Lung microvascular endothelial cell (primary cell): Measurements from ENCODE around the gene CACNA1I. TPM values are rescaled to one million over a fixed set of nuclear protein-coding genes. Genes with fewer than 3 reads are reported as not detected.
A peak's percentile ranks its signal among the peaks of the same experiment; 100 is the strongest.

Experiments
- DNase-seq, 2 donors: peaks; one replicate each; pipeline versions ENCODE4 v3.0.0 to v3.0.0-alpha.2; 2010; ENCODE audit warnings: low read depth in 2 of 2
- total RNA-seq: library from RNA; depleted of rRNA; stranded (reverse); fragments of >200 nt; gene quantifications from 2 replicates; pipeline ENCODE4 v1.2.1, GENCODE V29; 2014

CACNA1I gene
- total RNA-seq, 1 donor from 2014 or later: not detected

DNA sequence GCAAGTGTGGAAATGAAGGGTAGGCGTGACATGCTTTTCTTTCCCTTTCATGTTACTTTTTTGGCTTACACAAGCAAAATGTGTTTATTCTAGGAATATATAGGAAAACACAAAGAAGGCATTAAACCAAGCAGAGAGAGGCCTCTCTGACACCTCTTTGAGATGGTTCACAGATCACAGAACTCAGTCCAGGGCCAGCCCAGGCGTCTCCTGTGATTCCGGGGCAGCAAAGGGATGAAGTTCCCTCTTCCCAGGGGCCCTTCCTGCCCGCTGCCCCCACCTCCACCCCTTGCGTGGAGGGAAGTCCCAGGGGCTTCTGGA, 78.0 kb downstream of the CACNA1I start:
- DNase-seq: no peak

DNA sequence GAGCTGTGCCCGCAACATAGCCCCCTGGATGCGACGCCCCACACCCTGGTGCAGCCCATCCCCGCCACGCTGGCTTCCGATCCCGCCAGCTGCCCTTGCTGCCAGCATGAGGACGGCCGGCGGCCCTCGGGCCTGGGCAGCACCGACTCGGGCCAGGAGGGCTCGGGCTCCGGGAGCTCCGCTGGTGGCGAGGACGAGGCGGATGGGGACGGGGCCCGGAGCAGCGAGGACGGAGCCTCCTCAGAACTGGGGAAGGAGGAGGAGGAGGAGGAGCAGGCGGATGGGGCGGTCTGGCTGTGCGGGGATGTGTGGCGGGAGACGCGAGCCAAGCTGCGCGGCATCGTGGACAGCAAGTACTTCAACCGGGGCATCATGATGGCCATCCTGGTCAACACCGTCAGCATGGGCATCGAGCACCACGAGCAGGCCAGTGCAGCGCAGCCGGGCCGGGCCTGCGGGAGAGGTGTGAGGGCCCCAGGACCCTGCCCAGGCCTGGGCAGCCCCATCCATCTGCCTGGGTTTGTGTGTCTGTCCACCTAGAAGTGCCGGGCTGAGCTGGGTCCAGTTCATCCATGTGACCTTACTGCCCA, 79.0 kb downstream of the CACNA1I start:
- DNase-seq: no peak

DNA sequence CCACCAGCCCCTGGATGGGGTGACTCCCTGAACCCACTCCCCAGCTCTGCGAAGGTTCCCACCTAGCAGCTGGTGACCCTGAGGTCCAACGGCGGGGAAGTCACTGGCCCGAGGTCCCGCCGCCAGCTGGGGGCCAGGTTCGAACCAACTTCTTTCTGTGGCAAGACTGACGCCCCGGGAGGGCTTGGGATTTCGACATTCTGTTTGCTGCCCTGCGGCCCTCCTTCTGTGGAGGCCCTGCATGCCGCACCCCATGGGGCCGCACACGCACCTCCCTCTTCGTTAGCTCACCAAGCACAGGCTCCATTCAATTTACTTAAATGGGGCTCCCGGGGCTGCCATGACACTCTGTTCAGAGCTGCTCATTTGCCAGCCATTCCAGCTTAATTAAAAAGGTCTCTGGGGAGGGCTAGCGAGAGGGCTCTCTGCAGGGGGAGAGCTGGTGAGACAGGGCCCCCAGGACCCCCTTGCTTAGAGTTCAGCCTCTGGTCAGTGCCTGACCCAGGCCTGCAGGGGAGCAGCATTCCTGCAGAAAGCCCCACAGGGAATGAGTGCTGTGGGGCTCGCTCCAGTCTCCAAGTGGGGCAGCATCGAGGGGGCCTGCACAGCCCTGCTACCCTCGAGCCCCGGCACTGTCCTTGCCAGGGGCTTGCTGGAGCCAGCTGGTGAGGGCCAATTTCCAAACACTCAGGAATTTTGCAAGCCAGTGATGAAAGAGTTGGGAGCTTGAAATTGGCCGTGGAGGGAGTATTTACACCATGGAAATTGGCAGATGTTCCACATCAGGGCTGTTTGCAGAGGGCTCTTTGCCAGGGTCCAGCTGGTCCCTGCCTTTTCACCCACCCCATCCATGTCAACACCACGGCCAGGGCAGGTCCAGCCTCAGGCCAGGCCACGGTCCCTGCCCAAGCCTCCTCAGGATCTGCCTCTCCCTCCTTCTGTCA, 80.8 kb downstream of the CACNA1I start:
- DNase-seq: no peak

DNA sequence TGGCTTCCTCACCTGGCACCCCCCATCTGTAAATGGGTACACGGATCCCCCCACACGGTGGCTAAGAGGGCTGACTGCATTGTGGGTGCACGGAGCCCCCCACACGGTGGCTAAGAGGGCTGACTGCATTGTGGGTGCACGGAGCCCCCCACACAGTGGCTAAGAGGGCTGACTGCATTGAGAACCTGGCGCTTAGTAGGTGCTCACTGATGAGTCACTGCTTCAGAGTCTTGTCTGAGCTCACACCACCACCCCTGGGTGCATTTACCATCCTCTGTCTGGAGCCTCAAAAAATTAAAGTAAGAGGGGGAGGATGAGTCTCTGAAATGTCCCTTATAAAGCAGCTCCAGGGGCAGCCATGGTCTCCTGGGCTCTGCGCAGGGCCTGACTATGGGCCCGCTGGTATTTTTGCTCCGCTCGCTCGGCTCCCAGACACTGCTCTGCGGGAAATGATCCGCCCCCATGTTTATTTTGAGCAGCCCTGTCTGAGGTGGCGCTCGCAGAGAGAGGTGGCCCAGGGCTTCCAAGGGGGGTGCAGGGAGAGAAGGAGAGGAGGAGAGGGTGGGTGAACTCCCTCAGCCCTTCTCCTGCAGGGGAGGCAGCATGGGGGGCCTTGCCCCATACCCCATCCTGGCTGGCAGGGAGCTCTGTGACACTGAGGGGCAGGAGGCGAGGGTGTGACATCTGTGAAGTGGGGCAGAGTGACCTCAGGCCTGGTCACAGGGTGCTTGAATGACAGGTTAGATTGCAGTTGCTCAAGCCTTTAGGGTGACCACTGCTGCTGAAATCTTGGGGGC, 82.6 kb downstream of the CACNA1I start:
- DNase-seq: no peak

DNA sequence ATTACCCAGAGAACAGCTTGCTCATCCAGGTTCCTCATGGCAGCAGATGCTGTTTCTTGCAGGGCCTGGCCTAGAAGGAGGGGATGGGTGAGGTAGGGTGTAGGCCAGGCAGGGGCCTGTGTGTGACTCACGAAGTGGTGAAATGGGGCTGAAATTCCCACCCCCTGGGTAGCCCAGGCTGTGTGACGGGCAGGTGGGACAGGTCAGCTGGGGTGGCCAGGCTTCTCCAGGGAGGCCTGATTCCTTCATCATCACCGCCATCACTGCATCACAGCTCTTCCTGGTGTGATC, 83.2 kb downstream of the CACNA1I start:
- DNase-seq: no peak

DNA sequence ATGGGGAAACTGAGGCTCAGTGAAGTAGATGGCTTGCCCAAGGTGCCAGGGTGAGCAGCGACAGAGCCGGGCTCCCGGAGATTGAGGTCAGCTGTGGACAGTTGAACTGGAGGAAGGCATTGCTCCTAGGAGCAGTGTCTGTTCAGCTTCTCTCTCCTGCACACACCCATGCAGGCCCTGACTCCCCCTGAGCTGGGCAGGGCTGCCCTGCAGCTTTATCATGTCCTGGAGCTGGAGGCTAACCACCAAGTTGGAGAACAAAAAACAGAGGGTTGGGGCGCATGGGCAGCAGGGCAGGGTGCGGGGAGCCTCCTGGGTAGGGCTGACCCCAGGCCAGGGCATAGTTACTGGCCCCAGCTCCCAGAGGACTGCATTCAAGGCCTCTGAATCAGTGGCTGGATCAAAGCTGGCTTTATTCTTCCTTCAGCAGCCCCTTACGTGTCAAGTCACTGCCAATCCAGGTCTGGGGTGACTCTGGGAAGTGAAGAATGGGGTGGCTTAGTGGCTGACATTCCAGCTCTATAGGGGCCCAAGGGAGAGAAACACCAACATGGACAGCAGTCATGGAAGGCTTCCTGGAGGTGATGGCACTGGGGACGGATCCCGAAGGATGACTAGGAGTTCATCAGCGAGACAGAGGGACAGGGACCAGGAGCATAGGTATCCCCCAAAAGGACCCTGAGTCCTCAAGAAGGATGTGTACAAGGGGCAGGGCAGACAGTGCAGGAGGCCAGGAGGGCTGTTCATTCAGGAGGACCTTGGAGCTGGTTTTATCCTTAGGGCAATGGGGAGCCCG, 83.8 kb downstream of the CACNA1I start:
- no peak for DNase-seq

DNA sequence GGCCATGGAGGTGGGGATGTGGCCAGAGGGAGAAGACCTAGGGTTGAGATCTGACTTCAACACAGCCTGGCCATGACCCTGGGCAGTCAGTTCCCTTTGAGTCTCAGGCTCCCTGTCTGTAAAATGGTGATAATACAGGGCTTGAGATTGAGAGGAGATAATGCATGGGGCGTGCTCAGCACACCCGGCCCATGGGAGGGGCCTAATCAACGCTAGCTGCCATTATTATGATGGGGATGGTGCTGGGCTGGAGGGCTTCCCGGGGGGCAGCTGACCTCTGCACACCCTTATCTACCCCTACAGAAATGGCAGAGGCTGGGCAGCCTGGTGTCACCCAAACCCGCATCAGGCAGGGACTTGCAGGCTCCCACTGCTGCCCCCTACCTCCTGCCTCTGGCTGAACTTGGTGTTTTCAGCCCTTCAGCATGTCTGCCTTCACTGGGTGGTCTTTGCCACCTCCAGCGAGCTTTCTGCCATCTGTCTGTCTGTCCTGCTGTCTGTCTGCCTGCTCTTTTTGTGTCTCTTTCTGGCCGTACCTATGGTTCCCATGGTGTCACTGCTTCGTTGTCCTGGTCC, 84.5 kb downstream of the CACNA1I start:
- peak in 1 of 2 donors; percentile 8 for DNase-seq

DNA sequence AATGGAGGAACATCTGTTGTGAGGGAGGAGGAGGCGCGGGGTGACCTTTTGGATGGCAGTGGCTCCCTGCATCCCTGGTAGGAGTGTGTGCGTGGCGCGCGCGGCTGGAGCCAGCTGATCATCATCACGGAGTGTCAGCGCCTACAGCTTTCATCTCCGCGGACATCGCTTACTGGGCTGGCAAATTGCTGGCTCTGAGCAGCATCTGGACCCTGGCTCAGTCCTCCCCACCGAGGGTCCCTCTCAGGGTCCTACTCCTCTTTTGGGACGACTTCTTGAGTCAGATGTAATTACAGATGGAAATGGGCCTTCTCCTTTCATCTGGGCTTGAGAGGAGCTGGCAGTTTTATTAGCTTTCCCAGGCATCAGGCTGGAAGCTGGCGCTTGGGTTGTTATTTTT, 85.3 kb downstream of the CACNA1I start:
- no peak for DNase-seq

DNA sequence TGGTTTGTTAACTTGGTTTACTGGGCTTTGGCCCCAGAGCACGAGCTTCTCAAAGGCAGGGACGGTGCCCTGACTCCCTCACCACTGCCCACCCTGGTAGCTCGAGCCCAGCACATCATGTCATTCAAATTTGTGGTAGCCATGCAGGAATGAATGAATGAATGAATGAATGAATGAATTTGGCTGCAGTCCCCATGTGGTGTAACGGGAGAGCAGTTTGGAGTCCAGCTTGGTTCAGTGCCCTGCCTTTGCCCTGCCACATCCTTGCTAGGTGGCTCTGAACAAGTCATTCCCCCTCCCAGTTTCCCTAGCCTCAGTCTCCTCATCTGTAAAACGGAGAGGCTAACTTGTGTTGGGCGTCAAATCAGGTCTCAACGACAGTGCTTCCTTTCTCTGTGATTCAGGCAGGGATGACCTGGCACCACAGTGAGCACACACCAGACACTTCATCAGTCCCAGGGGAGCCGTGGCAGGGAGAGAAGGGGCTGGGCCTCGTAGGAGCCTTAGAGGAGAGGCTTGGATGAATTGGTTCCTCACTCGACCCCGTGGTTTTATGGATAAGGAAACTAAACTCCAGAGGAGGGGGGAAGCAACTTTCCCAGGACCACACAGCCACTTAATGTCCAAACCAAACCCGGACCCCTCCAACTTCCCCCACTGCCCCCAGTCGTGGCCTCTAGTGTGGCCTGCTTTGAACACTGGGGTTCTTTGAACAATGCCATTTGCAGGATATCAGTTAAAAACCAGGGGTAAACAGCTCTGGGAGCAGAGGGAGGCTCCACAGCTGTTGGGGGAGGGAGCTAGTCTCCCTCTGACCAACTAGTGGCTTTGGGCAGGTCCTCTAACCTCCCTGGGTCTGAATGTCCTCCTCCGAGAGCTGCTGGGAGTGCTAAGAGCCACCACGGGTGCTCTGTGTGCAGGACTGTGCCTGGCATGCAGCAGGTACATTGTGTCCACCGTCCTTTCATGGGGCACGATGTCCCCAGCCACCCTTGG, 86.2 kb downstream of the CACNA1I start:
- no peak for DNase-seq

DNA sequence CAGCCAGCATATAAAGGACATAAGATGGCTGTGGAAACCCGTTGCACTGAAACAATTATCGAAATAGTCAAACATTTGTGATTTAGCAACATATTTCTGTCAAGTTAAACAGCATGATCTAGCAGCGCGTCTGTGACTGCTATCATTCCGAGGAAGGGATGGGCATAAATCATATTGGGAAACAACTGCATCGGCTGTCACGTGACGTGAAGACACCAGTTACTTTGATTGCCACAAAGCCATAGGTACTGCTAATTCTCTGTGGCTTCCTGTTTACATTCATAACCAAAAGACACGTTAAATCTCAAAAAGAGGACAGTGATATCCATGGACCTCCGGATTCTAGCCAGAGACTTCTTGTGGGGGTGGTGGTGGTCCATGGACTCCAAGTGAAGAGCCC, 87.8 kb downstream of the CACNA1I start:
- DNase-seq: no peak

DNA sequence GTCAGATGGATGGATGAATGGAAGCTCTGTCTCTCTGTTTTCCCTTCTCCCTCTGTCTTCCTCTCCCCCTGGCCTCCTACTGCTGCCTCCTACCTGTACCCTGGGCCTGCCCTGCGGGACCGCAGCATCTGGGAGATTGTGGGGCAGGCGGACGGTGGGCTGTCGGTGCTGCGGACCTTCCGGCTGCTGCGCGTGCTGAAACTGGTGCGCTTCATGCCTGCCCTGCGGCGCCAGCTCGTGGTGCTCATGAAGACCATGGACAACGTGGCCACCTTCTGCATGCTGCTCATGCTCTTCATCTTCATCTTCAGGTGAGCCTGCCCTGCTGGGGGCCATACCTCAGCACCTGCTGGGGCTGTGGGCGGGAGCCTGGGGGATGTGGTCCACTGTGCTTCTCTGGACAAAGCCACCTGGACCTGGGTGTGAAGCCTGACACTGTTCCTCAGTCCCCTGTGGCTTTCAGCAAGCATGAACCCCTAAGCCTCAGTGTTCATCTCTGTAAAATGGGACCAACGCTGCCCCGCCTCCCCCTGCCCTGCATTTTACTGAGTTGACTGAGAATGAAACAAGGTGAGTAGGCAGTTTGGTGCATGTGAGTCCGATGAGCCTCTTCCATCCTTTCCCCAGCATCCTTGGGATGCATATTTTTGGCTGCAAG, 88.4 kb downstream of the CACNA1I start:
- no peak for DNase-seq

DNA sequence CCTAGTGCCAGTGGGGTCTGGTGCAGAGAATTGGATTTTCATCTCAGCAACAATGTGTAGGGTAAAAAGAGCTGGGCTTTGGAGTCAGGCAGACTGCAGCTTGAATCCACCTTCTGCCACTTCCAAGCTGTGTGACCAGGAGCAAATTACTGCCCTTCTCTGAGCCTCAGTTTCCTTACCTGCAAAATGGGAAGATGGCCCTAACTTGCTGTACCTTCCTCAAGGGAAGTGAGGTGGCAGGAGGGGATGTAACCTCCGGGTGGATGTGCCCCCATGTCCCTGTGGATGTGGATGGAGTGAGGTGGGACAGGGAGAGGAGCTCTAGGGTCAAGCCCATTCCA, 90.9 kb downstream of the CACNA1I start:
- no peak for DNase-seq

DNA sequence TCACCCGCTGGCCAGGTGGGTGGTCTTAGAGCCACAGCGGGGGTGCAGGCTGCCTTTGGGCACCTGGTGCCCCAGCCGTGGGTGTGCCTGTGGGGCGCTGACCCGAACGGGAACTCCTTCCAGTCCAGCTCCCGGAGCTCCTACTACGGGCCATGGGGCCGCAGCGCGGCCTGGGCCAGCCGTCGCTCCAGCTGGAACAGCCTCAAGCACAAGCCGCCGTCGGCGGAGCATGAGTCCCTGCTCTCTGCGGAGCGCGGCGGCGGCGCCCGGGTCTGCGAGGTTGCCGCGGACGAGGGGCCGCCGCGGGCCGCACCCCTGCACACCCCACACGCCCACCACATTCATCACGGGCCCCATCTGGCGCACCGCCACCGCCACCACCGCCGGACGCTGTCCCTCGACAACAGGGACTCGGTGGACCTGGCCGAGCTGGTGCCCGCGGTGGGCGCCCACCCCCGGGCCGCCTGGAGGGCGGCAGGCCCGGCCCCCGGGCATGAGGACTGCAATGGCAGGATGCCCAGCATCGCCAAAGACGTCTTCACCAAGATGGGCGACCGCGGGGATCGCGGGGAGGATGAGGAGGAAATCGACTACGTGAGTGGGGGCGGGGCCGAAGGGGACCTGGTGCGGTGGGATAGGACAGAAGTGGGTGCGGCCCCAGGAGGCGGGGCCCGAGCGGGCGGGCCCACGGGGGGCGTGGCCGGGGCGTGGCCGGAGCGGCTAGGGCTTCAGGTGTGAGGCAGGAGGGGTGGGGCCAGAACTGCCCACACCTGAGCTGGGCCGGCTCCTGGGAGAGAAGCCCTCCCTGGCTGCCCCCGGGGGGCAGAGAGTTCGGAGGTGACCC, 91.5 kb downstream of the CACNA1I start:
- DNase-seq: no peak

DNA sequence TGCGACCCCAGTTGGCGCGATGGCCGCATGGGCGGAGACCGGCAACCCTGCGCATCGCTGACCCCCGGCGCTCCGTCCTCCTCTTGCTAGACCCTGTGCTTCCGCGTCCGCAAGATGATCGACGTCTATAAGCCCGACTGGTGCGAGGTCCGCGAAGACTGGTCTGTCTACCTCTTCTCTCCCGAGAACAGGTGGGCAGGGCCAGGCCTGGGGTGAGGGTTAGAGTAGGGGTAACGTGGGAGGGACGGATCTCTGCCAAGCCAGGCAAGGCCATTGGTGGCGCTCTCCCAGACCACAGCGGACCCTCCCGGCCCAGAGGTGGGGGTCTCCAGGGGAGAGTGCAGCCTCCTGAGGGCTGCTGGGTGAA, 92.1 kb downstream of the CACNA1I start:
- no peak for DNase-seq

DNA sequence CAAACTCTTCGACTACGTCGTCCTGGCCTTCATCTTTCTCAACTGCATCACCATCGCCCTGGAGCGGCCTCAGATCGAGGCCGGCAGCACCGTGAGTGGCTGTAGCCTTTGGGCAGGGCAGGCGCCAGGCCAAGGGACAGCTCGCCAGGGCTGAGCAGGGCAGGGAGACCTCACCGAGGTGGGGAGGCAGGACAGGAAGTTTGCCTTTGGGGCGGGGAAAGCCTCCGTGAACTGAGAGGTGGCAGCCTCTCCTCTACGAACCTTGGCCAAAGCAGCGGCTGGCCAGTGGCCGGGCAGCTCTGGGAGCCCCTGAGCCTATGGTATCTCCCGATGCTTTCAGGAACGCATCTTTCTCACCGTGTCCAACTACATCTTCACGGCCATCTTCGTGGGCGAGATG, 93.2 kb downstream of the CACNA1I start:
- DNase-seq: no peak

DNA sequence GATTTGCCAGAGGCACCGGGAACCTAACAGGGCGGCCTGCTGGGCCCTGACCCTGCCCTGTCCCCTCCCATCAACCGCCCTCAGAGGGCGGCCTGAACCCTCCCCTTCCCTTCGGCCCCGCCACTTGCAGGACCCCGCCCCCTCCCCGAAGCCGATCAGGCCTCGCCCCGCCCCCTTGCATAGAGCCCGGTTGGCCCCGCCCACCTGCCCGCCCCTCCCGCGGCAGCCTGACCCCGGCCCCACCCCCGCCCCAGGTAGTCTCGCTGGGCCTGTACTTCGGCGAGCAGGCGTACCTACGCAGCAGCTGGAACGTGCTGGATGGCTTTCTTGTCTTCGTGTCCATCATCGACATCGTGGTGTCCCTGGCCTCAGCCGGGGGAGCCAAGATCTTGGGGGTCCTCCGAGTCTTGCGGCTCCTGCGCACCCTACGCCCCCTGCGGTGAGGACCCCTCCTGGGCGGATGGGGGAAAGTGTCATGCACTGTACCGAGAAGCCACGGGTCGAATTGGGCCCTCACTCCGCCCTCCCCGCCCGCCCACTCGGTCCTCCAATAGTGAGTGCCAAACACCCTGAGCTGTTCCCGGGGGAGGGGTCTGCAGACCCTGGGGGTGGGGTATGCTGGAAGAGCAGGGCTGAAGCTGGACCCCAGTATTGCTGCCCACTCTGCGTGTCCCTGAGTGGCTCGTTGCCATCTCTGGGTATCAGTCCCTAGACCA, 94.1 kb downstream of the CACNA1I start:
- DNase-seq: no peak

DNA sequence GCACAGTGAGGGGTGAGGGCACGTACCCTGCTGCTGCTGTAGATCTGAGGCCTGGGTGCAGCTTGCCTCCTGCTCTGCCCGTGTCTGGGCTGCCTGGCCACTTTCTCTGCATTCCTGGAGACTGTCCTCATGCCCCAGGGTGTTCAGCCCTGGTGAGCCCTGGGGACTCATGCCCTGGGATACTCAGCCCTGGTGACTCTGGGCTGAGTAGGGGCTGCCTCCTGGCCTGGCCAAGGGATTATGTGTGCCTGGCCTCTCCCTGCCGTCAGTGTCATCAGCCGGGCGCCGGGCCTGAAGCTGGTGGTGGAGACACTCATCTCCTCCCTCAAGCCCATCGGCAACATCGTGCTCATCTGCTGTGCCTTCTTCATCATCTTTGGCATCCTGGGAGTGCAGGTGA, 94.7 kb downstream of the CACNA1I start:
- no peak for DNase-seq
